Keratinocyte (primary cell): ENCODE results near the gene HIGD2A.

Source experiments
- CTCF ChIP-seq, 3 experiments: IDR thresholded peaks in 1 of 3; conservative IDR thresholded peaks in 1 of 3; optimal IDR thresholded peaks in 1 of 3; 2 replicates in 2 of 3; 3 replicates in 1 of 3; pipeline versions ENCODE3 to v1.5.1; 2011; ENCODE audit warnings: low read length in 3 of 3, mild to moderate bottlenecking in 3 of 3, moderate library complexity in 2 of 3, control low read depth in 1 of 3, inconsistent platforms in 1 of 3; ENCODE audit not compliant: insufficient read depth in 2 of 3; ENCODE audit errors: extremely low read depth in 1 of 3
- EZH2 ChIP-seq: IDR thresholded peaks from one replicate; pipeline ENCODE4 v1.6.1; 2012; ENCODE audit warnings: inconsistent platforms, mild to moderate bottlenecking, low read length, moderate library complexity

GRCh38 chr5:176424181-176424580 lies 35.6 kb downstream of the HIGD2A start:
- TF ChIP-seq CTCF (optimal IDR thresholded peaks at IDR 0.05 in 1 of 3, IDR thresholded peaks at IDR 0.05 in 1 of 3, conservative IDR thresholded peaks at IDR 0.05 in 1 of 3; ENCODE audit: extremely low read depth in 1 of 3, insufficient read depth in 2 of 3, low read length in 3 of 3) (no peak), EZH2 (no peak)
